OCI-LY1 (cell line): ENCODE results near the gene CC2D1A.
"Not testable (repeated sequence)": the region's sequence is repeated elsewhere in the genome, so short reads cannot be mapped to it uniquely, and the experiment has no call there.

ENCODE experiments used
- H2AFZ ChIP-seq: fragments of 200-600 bp; sonication (generic), shearing (Covaris generic); 2 replicates; pipeline ENCODE4 v1.6.0; 2014; ENCODE audit warnings: antibody characterized with exemption, mild to moderate bottlenecking, low read length
- H3F3A ChIP-seq: fragments of 200-600 bp; sonication (generic), shearing (Covaris generic); 2 replicates; pipeline ENCODE4 v1.6.0; 2014; ENCODE audit warnings: mild to moderate bottlenecking, antibody characterized with exemption, low read length, moderate library complexity; ENCODE audit not compliant: insufficient read depth
- H3K27ac ChIP-seq: fragments of 200-600 bp; sonication (generic); 2 replicates; pipeline ENCODE4 v1.5.1; 2014; ENCODE audit warnings: low read length, mixed run types, mild to moderate bottlenecking, low read depth; ENCODE audit not compliant: poor library complexity, severe bottlenecking
- H3K27me3 ChIP-seq: fragments of 200-600 bp; sonication (generic); 2 replicates; pipeline ENCODE4 v1.6.0; 2014; ENCODE audit warnings: antibody characterized with exemption, mild to moderate bottlenecking, low read length, moderate library complexity; ENCODE audit not compliant: insufficient read depth
- H3K36me3 ChIP-seq: fragments of 200-600 bp; sonication (generic); 2 replicates; pipeline ENCODE4 v1.6.1; 2014; ENCODE audit warnings: mild to moderate bottlenecking, antibody characterized with exemption, low read length, moderate library complexity, mixed read lengths; ENCODE audit not compliant: insufficient read depth
- H3K4me1 ChIP-seq: fragments of 200-600 bp; sonication (generic); 2 replicates; pipeline ENCODE4 v1.5.1; 2014; ENCODE audit warnings: mild to moderate bottlenecking, low read length, moderate library complexity; ENCODE audit not compliant: insufficient read depth, severe bottlenecking
- H3K4me2 ChIP-seq: fragments of 200-600 bp; sonication (generic), shearing (Covaris generic); 2 replicates; pipeline ENCODE4 v1.6.1; 2014; ENCODE audit warnings: low read length
- H3K4me3 ChIP-seq: fragments of 200-600 bp; sonication (generic); 2 replicates; pipeline ENCODE4 v1.5.1; 2014; ENCODE audit warnings: low read length, low read depth, mild to moderate bottlenecking, mixed read lengths; ENCODE audit not compliant: poor library complexity, severe bottlenecking
- H3K79me2 ChIP-seq: fragments of 200-600 bp; shearing (Covaris generic); 2 replicates; pipeline ENCODE4 v1.6.1; 2016; ENCODE audit warnings: mixed run types, low read length, mixed read lengths; ENCODE audit not compliant: insufficient read depth
- H3K9ac ChIP-seq: fragments of 200-600 bp; sonication (generic), shearing (Covaris generic); 2 replicates; pipeline ENCODE4 v1.6.1; 2014; ENCODE audit warnings: mild to moderate bottlenecking, low read length, mixed read lengths
- H3K9me2 ChIP-seq: fragments of 200-600 bp; sonication (generic), shearing (Covaris generic); 2 replicates; pipeline ENCODE4 v1.6.1; 2014; ENCODE audit warnings: low read depth, mild to moderate bottlenecking, low read length, mixed read lengths
- H3K9me3 ChIP-seq: fragments of 200-600 bp; shearing (Covaris generic); 2 replicates; pipeline ENCODE4 v1.6.1; 2014; ENCODE audit warnings: low read length, mixed read lengths
- H4K20me1 ChIP-seq: fragments of 200-600 bp; sonication (generic), shearing (Covaris generic); 2 replicates; pipeline ENCODE4 v1.6.0; 2016; ENCODE audit warnings: mild to moderate bottlenecking, low read length; ENCODE audit not compliant: insufficient read depth
- CTCF ChIP-seq: fragments of 200-600 bp; sonication (generic), shearing (Covaris generic); IDR thresholded peaks from 2 replicates; pipeline ENCODE4 v1.5.1; 2017; ENCODE audit warnings: mild to moderate bottlenecking, antibody characterized with exemption, low read length, moderate library complexity, mixed read lengths
- EZH2 ChIP-seq: fragments of 200-600 bp; sonication (generic), shearing (Covaris generic); IDR thresholded peaks from 2 replicates; pipeline ENCODE4 v1.8.0; 2017; ENCODE audit warnings: borderline replicate concordance, mixed run types, mild to moderate bottlenecking, antibody characterized with exemption, low read length, moderate library complexity, mixed read lengths

Gene CC2D1A

GRCh38 chr19:13965926-13966683, 60.1 kb downstream of the CC2D1A start:
- no peak overlapping the region for H2AFZ ChIP-seq
- no peaks in the 10 kb centered on the region for H3K9me3 ChIP-seq
- H3K9me2 ChIP-seq, result no peaks in the 10 kb centered on the region
- no peaks in the 10 kb centered on the region for H3K79me2 ChIP-seq
- H3F3A ChIP-seq, result no peaks in the 10 kb centered on the region
- no peak overlapping the region for H3K9ac ChIP-seq
- H3K36me3 ChIP-seq, result peaks cover 8% of the 10 kb centered on the region; the same call in 1 of the 2 replicates
- H3K4me3 ChIP-seq, result no peak overlapping the region
- no peaks in the 10 kb centered on the region for H3K27me3 ChIP-seq
- H3K27ac ChIP-seq, result no peak overlapping the region
- TF ChIP-seq EZH2 (no peak), CTCF (no peak)
- H3K4me1 ChIP-seq, result no peaks in the 10 kb centered on the region
- H3K4me2 ChIP-seq, result no peak overlapping the region
- no peaks in the 10 kb centered on the region for H4K20me1 ChIP-seq

- peaks cover 3% of the 10 kb centered on the region; the same call in 1 of the 2 replicates for H3K36me3 ChIP-seq
These were observed 60.7 kb downstream of the CC2D1A start for GRCh38 chr19:13966684-13967128.

GRCh38 chr19:13967206-13967605, 61.2 kb downstream of the CC2D1A start:
- not testable (repeated sequence) for H2AFZ ChIP-seq, H3K9me3 ChIP-seq, H3K27me3 ChIP-seq, H3K27ac ChIP-seq, H4K20me1 ChIP-seq, H3K79me2 ChIP-seq, H3K9me2 ChIP-seq, H3F3A ChIP-seq, H3K9ac ChIP-seq, H3K4me3 ChIP-seq, H3K36me3 ChIP-seq, H3K4me2 ChIP-seq, H3K4me1 ChIP-seq

More at GRCh38 chr19:13966684-13967128, 60.7 kb downstream of the CC2D1A start:
- no peak overlapping the region for H3K27ac ChIP-seq
- no peak overlapping the region for H3K4me3 ChIP-seq
- H4K20me1 ChIP-seq, result no peaks in the 10 kb centered on the region
- TF ChIP-seq CTCF (no peak), EZH2 (no peak)
- no peaks in the 10 kb centered on the region for H3K4me1 ChIP-seq
- H3K9ac ChIP-seq, result no peak overlapping the region
- H3K79me2 ChIP-seq, result no peaks in the 10 kb centered on the region
- no peak overlapping the region for H2AFZ ChIP-seq
- no peaks in the 10 kb centered on the region for H3K9me2 ChIP-seq
- no peaks in the 10 kb centered on the region for H3K27me3 ChIP-seq
- H3K4me2 ChIP-seq, result no peak overlapping the region
- no peaks in the 10 kb centered on the region for H3K9me3 ChIP-seq
- H3F3A ChIP-seq, result no peaks in the 10 kb centered on the region
